Sigmoid colon (tissue), 4 donors: ENCODE results near the gene QTRT2.

Source experiments
- POLR2A ChIP-seq, 2 donors: fragments of 450-650 bp; IDR thresholded peaks; one replicate each; pipeline ENCODE4 v1.6.1; 2016; ENCODE audit warnings: antibody characterized with exemption in 2 of 2, mild to moderate bottlenecking in 2 of 2, moderate library complexity in 2 of 2
- POLR2AphosphoS5 ChIP-seq, 4 donors: sonication (generic); formaldehyde crosslinking; IDR thresholded peaks; one replicate each; pipeline ENCODE4 v1.6.1; 2017; ENCODE audit warnings: antibody characterized with exemption in 4 of 4
- TF ChIP-seq, protein P1 (sequence below), 4 experiments: fragments of 450-650 bp in 3 of 4; fragments of 200-600 bp in 1 of 4; IDR thresholded peaks; one replicate each; pipeline ENCODE4 v1.5.1; 2016 to 2019; ENCODE audit warnings: antibody characterized with exemption in 4 of 4, mild to moderate bottlenecking in 3 of 4, moderate library complexity in 2 of 4

DNA sequence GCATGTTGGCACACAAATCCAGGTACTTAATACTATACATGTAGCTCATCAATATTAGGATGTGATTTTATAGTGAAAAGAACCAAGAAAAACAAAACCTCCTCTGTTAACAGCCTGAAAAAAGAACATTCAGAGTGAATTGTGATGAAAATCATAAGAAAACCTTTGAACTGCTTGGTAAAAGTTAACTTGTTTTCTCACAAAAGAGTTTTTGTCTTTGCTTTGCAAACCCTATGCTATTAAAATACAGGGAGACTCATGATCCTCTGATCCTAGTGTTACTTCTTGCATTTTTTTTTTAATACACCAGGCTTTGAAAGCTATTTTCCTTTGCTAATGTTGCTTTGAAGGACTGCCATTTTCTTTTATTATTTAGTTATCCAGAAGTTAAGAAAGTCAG is 23.7 kb downstream of the QTRT2 start:
- TF ChIP-seq, protein P1, sequence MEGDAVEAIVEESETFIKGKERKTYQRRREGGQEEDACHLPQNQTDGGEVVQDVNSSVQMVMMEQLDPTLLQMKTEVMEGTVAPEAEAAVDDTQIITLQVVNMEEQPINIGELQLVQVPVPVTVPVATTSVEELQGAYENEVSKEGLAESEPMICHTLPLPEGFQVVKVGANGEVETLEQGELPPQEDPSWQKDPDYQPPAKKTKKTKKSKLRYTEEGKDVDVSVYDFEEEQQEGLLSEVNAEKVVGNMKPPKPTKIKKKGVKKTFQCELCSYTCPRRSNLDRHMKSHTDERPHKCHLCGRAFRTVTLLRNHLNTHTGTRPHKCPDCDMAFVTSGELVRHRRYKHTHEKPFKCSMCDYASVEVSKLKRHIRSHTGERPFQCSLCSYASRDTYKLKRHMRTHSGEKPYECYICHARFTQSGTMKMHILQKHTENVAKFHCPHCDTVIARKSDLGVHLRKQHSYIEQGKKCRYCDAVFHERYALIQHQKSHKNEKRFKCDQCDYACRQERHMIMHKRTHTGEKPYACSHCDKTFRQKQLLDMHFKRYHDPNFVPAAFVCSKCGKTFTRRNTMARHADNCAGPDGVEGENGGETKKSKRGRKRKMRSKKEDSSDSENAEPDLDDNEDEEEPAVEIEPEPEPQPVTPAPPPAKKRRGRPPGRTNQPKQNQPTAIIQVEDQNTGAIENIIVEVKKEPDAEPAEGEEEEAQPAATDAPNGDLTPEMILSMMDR (IDR thresholded peaks at IDR 0.05) = no peak
- no peak for TF ChIP-seq POLR2A (IDR thresholded peaks at IDR 0.05)
- TF ChIP-seq POLR2AphosphoS5 (IDR thresholded peaks at IDR 0.05) = no peak
